SK-N-SH treated with all-trans-retinoic acid at 6 μM for 48 hours (cell line): ENCODE data around the gene ZBTB40.

Source experiments
- ZFP3 ChIP-seq: fragments of 250-450 bp; sonication (Bioruptor Pico); IDR thresholded peaks from 2 replicates; pipeline ENCODE4 v1.5.0; 2020; ENCODE audit warnings: mild to moderate bottlenecking, moderate library complexity
- TF ChIP-seq, protein P1 (sequence below): fragments of 250-450 bp; sonication (Bioruptor Pico); IDR thresholded peaks from 2 replicates; pipeline ENCODE4 v1.5.1; 2020; ENCODE audit warnings: low read depth, mild to moderate bottlenecking, moderate library complexity

DNA sequence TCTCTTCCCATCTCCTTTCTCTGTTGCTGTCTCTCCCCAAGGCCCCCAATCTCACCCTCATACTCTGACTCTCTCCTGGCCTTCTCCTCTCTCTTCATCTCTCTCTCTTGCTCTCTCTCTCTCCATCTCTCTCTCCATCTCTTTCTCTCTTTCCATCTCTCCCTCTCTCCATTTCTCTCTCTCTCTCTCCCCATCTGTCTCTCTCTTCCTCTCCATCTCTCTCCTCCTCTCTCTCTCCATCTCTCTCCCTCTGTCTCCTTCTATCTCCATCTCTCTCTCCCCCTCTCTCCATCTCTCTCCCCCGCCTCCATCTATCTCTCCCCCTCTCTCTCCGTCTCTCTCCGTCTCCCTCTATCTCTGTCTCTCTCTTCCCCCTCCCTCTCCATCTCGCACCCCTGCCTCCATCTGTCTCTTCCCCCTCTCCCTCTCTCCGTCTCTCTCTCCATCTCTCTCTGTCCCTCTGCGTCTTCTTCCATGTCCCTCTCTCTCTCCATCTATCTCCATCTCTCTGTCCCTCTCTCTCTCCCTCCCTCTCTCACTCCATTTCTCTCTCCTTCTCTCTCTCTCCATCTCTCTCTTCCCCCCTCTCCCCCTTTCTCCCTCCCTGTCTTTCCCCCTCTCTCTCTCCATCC is 95.7 kb downstream of the ZBTB40 start:
- TF ChIP-seq, protein P1, sequence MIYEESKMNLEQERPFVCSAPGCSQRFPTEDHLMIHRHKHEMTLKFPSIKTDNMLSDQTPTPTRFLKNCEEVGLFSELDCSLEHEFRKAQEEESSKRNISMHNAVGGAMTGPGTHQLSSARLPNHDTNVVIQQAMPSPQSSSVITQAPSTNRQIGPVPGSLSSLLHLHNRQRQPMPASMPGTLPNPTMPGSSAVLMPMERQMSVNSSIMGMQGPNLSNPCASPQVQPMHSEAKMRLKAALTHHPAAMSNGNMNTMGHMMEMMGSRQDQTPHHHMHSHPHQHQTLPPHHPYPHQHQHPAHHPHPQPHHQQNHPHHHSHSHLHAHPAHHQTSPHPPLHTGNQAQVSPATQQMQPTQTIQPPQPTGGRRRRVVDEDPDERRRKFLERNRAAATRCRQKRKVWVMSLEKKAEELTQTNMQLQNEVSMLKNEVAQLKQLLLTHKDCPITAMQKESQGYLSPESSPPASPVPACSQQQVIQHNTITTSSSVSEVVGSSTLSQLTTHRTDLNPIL (CRISPR knock-in tag) = no peak
- TF ChIP-seq ZFP3 = no peak
